CD4-positive, alpha-beta memory T cell (primary cell): ENCODE results near the gene PMPCA. TPM values are rescaled to one million over a fixed set of nuclear protein-coding genes. Genes with fewer than 3 reads are reported as not detected.

ENCODE experiments used
- CTCF ChIA-PET: fragments of 350-600 bp; sonication (Branson Sonifier 250); formaldehyde crosslinking; loops from one replicate; lab custom pipeline; 2021; ENCODE audit warnings: inconsistent platforms; ENCODE audit not compliant: partially characterized antibody; lab: Charles Lee
- POLR2A ChIA-PET: fragments of 350-600 bp; sonication (Branson Sonifier 250); formaldehyde crosslinking; loops from one replicate; lab custom pipeline; 2021; ENCODE audit not compliant: partially characterized antibody; lab: Charles Lee
- DNase-seq, 5 donors: peaks; one replicate each; pipeline versions ENCODE4 v3.0.0 to v3.0.0-alpha.2; 2020 to 2022; ENCODE audit warnings: mixed read lengths in 1 of 5
- H3K27ac ChIP-seq: one replicate; pipeline ENCODE4 v1.7.0; 2013; ENCODE audit warnings: low read depth, low read length
- H3K27me3 ChIP-seq: 2 replicates; pipeline ENCODE4 v1.7.0; 2013; ENCODE audit warnings: mild to moderate bottlenecking, low read length, moderate library complexity; ENCODE audit not compliant: insufficient read depth
- H3K36me3 ChIP-seq: 2 replicates; pipeline ENCODE4 v1.7.0; 2013; ENCODE audit warnings: mild to moderate bottlenecking, low read length, moderate library complexity; ENCODE audit not compliant: insufficient read depth
- H3K4me1 ChIP-seq: 2 replicates; pipeline ENCODE4 v1.7.0; 2013; ENCODE audit warnings: mild to moderate bottlenecking, low read length, moderate library complexity; ENCODE audit not compliant: insufficient read depth
- H3K4me3 ChIP-seq, 2 donors: one replicate each; pipeline ENCODE4 v1.7.0; 2013; ENCODE audit warnings: low read length in 2 of 2, mild to moderate bottlenecking in 1 of 2
- H3K9me3 ChIP-seq, 2 donors: one replicate each; pipeline ENCODE4 v1.7.0; 2013; ENCODE audit warnings: low read length in 2 of 2, control low read depth in 1 of 2; ENCODE audit not compliant: control insufficient read depth in 1 of 2
- H3K27ac Mint-ChIP-seq, 7 donors: one replicate each; pipeline ENCODE4 v1.8.0; 2020 to 2021; ENCODE audit warnings: mixed read lengths in 7 of 7, mild to moderate bottlenecking in 6 of 7, inconsistent platforms in 3 of 7, moderate library complexity in 3 of 7
- H3K27me3 Mint-ChIP-seq, 2 donors: one replicate each; pipeline ENCODE4 v1.8.0; 2020 to 2021; ENCODE audit warnings: mixed read lengths in 2 of 2
- H3K36me3 Mint-ChIP-seq, 2 donors: one replicate each; pipeline ENCODE4 v1.8.0; 2020 to 2021; ENCODE audit warnings: mixed read lengths in 2 of 2, inconsistent platforms in 1 of 2, mild to moderate bottlenecking in 1 of 2
- H3K4me1 Mint-ChIP-seq, 4 donors: one replicate each; pipeline ENCODE4 v1.8.0; 2020 to 2021; ENCODE audit warnings: mixed read lengths in 4 of 4, mild to moderate bottlenecking in 1 of 4
- H3K4me3 Mint-ChIP-seq, 8 donors: one replicate each; pipeline ENCODE4 v1.8.0; 2020 to 2021; ENCODE audit warnings: mixed read lengths in 8 of 8, mild to moderate bottlenecking in 7 of 8, moderate library complexity in 6 of 8, inconsistent platforms in 3 of 8
- H3K9me3 Mint-ChIP-seq, 8 donors: one replicate each; pipeline ENCODE4 v1.8.0; 2020 to 2021; ENCODE audit warnings: mixed read lengths in 8 of 8, mild to moderate bottlenecking in 5 of 8, inconsistent platforms in 3 of 8, moderate library complexity in 1 of 8
- intact Hi-C: fragments of 100-400 bp; cut with micrococcal nuclease; formaldehyde crosslinking; loops from one replicate; pipeline ENCODE4 v1.15.1; 2023
- polyA plus RNA-seq, 2 donors: library from polyadenylated mRNA; unstranded; fragments of 300-500 nt; fragmentation: Illumina TruSeq; gene quantifications; one replicate each; pipeline ENCODE4 v1.2.3, GENCODE V29; 2021
- total RNA-seq, 2 experiments: library from RNA; stranded (reverse); gene quantifications; one replicate each; pipeline ENCODE4 v1.2.3, GENCODE V29; 2021

PMPCA gene
- total and polyA plus RNA-seq, 4 experiments from 2014 or later = 44.2 to 73.3 (median 58.5) TPM

DNA sequence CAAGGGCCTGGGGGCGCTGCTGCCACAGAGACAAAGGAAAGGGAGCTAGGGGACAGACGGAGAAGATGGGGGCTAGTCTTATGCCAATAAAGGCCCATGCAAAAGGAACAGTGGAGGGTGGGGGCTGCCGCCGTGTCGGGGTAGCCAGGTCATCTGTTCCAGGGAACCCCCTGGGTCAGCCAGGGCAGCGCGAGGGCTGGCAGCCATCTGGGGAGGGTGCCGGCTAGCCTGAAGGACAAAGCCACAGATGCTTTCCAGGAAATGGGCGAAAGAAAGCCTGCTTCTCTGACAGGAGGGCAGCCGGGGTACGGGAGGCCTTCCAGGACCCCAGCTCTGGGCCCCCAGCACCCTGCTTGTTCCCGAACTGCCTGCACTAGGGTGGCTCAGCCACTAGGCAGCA, 35.4 kb upstream of the PMPCA start:
- Histone ChIP-seq H3K36me3 (no peaks in the 10 kb centered on the region), H3K4me3 (no peak overlapping the region), H3K9me3 (no peaks in the 10 kb centered on the region), H3K27ac (no peak overlapping the region), H3K4me1 (no peaks in the 10 kb centered on the region), H3K27me3 (no peaks in the 10 kb centered on the region)
- H3K4me1 Mint-ChIP-seq = no peaks in the 10 kb centered on the region
- ChIA-PET CTCF (no interaction called here), POLR2A (no interaction called here)
- intact Hi-C loops = no loop called here
- no peaks in the 10 kb centered on the region for H3K9me3 Mint-ChIP-seq
- no peaks in the 10 kb centered on the region for H3K27me3 Mint-ChIP-seq
- H3K27ac Mint-ChIP-seq = no peak overlapping the region
- DNase-seq = no peak
- no peaks in the 10 kb centered on the region for H3K36me3 Mint-ChIP-seq
- no peak overlapping the region for H3K4me3 Mint-ChIP-seq

DNA sequence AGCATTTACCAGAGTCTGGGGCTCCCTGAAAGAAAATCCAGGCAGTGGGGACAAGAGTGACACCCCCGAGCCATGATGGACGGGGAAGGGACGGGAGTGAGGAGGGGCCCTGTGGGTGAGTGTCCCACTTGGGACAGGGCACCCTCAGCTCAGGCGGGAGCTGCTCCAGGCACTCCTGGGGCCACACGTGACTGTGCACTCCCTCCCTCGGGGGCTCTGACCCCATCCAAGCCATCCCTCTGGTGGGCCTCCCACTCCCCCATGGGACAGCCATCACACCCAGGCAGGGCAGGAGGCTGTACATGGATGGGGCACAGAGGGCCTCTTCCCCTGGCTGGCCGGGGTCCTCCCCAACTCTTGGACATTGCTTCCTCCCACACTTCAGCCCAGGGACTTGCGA, 34.0 kb upstream of the PMPCA start:
- H3K4me3 Mint-ChIP-seq = no peak overlapping the region
- no peaks in the 10 kb centered on the region for H3K36me3 ChIP-seq
- no peaks in the 10 kb centered on the region for H3K4me1 ChIP-seq
- no peaks in the 10 kb centered on the region for H3K9me3 ChIP-seq
- H3K27ac ChIP-seq = no peak overlapping the region
- H3K36me3 Mint-ChIP-seq = peaks cover 0 to 4% of the 10 kb centered on the region in 2 donors
- POLR2A ChIA-PET = no interaction called here
- no peaks in the 10 kb centered on the region for H3K27me3 ChIP-seq
- intact Hi-C loops = no loop called here
- H3K27me3 Mint-ChIP-seq = no peaks in the 10 kb centered on the region
- H3K9me3 Mint-ChIP-seq = no peaks in the 10 kb centered on the region
- no peaks in the 10 kb centered on the region for H3K4me1 Mint-ChIP-seq
- CTCF ChIA-PET = no interaction called here
- H3K27ac Mint-ChIP-seq = no peak overlapping the region
- no peak for DNase-seq
- no peak overlapping the region for H3K4me3 ChIP-seq

DNA sequence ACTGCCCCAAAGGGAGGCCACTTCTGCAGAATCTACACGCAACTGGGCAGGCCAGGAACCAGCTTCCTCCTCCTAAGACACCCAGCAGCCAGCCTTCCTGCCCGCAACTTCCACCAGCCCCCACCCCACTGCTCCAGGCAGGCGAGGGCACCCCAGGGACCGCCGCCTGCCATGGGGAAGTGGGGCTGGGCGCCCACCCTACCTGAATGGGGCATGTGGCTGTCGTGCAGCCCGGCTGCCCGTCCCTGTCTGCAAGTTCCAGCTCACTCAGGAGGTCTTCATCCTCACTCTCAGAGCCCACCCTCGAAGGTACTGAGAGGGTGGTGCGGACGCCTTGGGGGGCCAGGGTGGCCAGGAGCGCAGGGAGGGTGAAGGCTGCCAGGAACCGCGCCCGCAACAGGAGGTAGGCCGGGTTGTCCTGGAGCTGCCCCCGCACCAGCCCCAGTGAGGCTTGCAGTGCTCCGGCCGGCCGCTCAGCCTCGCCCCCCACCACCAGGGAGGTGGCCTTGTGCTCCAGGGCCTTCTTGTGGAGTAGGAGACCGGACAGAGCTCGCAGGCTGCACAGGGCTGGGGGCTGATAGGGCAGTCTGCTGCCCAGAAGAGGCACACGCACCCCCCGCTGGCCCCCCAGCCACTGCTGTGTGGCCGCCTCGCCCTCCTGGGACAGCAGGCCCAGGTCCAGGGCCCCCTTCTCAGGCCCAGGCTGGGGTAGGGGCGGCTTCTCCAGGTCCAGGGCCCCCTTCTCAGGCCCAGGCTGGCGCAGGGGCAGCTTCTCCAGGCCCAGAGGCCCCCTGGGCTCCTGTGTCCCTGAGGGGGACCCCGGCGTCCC, 32.9 kb upstream of the PMPCA start:
- Histone ChIP-seq H3K4me3 (no peak overlapping the region), H3K4me1 (no peaks in the 10 kb centered on the region), H3K9me3 (no peaks in the 10 kb centered on the region), H3K27ac (no peak overlapping the region), H3K27me3 (no peaks in the 10 kb centered on the region), H3K36me3 (peaks cover under 1% of the 10 kb centered on the region)
- H3K4me1 Mint-ChIP-seq = no peaks in the 10 kb centered on the region
- intact Hi-C loops = no loop called here
- no peaks in the 10 kb centered on the region for H3K27me3 Mint-ChIP-seq
- no peak overlapping the region for H3K27ac Mint-ChIP-seq
- ChIA-PET POLR2A (interaction anchor here (1.0 kb wide), 1 partner anchor 14 kb away, joined by 3 read pairs; no protein-coding TSS in a partner anchor), CTCF (no interaction called here)
- H3K36me3 Mint-ChIP-seq = peaks cover 0 to 4% of the 10 kb centered on the region in 2 donors
- no peak overlapping the region for H3K4me3 Mint-ChIP-seq
- H3K9me3 Mint-ChIP-seq = no peaks in the 10 kb centered on the region
- DNase-seq = no peak

DNA sequence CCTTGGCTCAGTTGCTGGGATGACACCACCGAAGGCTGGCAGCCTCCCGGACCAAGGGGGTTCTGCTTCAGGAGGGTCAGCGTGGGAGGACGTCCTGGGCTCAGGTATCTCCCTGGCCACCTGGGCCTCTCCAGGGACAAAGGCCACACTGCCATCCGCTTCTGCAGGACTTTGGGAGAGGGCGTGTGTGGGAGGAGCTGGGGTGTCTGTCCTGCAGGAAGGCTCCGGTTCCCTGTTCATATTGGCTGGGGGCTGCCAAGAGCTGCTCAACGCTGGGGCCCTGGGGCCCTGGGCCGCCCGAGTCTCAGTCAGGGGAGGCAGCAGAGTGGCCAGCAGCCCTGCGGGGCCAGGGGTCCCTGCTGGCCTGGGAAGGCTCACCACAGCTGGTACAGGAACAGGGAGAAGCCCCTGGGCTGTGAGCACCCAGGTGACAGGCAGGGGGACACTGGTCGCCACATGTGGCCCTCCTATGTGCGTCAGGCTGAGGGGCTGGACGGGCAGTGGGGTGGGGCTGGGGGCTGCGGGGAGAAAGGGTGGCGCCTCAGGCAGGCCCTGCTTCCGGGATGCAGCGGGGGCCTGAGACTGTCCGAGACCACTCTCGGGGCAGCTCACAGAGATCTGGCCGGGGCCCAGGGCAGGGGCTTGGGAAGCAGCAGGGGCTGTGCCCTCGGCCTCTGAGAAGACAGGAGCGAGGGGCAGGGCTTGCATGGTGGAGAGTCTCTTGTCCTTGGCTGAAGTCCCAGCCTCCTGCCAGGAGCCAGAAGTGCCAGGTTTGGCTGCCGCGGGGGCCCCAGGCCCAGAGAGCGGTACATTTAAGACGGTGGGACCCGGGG, 32.1 kb upstream of the PMPCA start:
- Histone ChIP-seq H3K4me1 (no peaks in the 10 kb centered on the region), H3K4me3 (no peak overlapping the region), H3K9me3 (no peaks in the 10 kb centered on the region), H3K36me3 (peaks cover 8% of the 10 kb centered on the region), H3K27ac (no peak overlapping the region), H3K27me3 (no peaks in the 10 kb centered on the region)
- POLR2A ChIA-PET = no interaction called here
- Mint-ChIP-seq H3K9me3 (no peaks in the 10 kb centered on the region), H3K4me3 (no peak overlapping the region), H3K36me3 (peaks cover 0 to 7% of the 10 kb centered on the region in 2 donors), H3K27me3 (no peaks in the 10 kb centered on the region), H3K4me1 (no peaks in the 10 kb centered on the region), H3K27ac (no peak overlapping the region)
- CTCF ChIA-PET = no interaction called here
- intact Hi-C loops = no loop called here
- DNase-seq = no peak

DNA sequence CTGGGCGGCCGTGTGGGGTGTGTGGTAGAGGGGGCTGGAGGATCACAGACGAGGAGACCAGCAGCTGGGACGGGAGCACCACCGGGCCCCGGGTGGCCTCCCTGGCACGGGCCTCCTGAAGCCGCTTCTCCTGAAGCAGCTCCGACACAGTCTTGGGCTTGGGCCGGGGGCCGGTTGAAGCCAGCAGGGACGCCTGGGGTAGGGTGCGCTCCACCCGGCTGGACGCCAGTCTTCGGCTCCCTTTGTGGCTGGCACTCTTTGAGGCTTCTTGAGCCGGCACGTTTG, 31.5 kb upstream of the PMPCA start:
- H3K27ac Mint-ChIP-seq = no peak overlapping the region
- H3K4me1 ChIP-seq = no peaks in the 10 kb centered on the region
- CTCF ChIA-PET = no interaction called here
- H3K4me3 ChIP-seq = no peak overlapping the region
- H3K4me3 Mint-ChIP-seq = no peak overlapping the region
- H3K27me3 ChIP-seq = no peaks in the 10 kb centered on the region
- peaks cover 0 to 2% (median 0%) of the 10 kb centered on the region in 4 donors for H3K4me1 Mint-ChIP-seq
- H3K9me3 Mint-ChIP-seq = no peaks in the 10 kb centered on the region
- H3K9me3 ChIP-seq = no peaks in the 10 kb centered on the region
- POLR2A ChIA-PET = no interaction called here
- H3K27ac ChIP-seq = no peak overlapping the region
- intact Hi-C loops = no loop called here
- DNase-seq = no peak
- no peaks in the 10 kb centered on the region for H3K27me3 Mint-ChIP-seq
- peaks cover 8% of the 10 kb centered on the region for H3K36me3 ChIP-seq
- peaks cover 0 to 11% of the 10 kb centered on the region in 2 donors for H3K36me3 Mint-ChIP-seq

DNA sequence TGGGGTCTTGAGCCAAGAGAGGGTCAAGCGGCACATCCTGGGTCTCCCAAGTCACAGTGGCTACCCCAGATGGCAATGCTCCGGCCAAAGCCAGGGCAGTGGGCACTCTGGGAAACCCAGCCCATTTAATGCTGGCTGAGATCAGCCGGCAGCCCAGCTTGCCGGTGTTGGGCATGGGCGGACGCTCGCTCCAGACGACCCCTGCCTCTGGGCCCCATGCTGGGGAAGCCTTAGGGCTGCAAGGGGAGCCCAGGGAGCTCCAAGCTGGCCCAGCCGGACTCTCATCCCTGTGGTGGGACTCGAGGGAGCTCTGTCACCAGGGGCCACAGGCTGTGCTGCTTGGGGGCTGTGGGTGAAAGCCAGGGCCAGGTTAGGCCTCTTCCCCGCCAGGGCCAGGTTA, 31.1 kb upstream of the PMPCA start:
- DNase-seq = no peak
- intact Hi-C loops = no loop called here
- H3K27ac ChIP-seq = no peak overlapping the region
- peaks cover 4% of the 10 kb centered on the region for H3K4me1 ChIP-seq
- H3K4me3 ChIP-seq = no peak overlapping the region
- H3K9me3 ChIP-seq = no peaks in the 10 kb centered on the region
- H3K36me3 ChIP-seq = peaks cover 8% of the 10 kb centered on the region
- Mint-ChIP-seq H3K27me3 (no peaks in the 10 kb centered on the region), H3K4me3 (no peak overlapping the region), H3K27ac (no peak overlapping the region), H3K36me3 (peaks cover 0 to 16% of the 10 kb centered on the region in 2 donors), H3K9me3 (no peaks in the 10 kb centered on the region), H3K4me1 (peaks cover 0 to 7% (median 0%) of the 10 kb centered on the region in 4 donors)
- ChIA-PET CTCF (no interaction called here), POLR2A (no interaction called here)
- no peaks in the 10 kb centered on the region for H3K27me3 ChIP-seq

DNA sequence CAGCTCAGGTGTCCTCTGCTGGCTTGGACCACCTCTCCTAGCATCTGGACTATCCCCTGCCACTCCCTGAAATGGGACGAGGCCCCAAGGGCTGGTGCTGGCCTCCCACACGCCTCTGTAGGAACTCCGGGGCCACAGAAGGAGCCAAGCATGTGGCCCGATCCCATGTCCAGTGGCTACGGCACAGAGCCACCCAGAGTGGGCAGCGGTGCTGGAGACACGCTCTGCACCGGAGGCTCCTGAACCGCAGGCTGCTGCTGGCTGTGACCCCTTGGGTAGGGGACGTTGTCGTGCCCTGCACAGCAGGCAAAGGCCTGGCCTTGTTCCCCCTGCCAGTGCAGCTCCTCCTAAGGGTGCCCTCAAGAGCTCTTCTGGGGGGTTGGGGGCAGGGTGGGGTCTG, 30.6 kb upstream of the PMPCA start:
- no peak for DNase-seq
- H3K4me3 Mint-ChIP-seq = no peak overlapping the region
- intact Hi-C loops = no loop called here
- H3K27me3 Mint-ChIP-seq = no peaks in the 10 kb centered on the region
- peaks cover 9% of the 10 kb centered on the region for H3K4me1 ChIP-seq
- POLR2A ChIA-PET = no interaction called here
- H3K36me3 Mint-ChIP-seq = peaks cover 4 to 21% of the 10 kb centered on the region in 2 donors
- no peaks in the 10 kb centered on the region for H3K27me3 ChIP-seq
- H3K27ac ChIP-seq = no peak overlapping the region
- H3K27ac Mint-ChIP-seq = no peak overlapping the region
- H3K4me3 ChIP-seq = no peak overlapping the region
- H3K9me3 Mint-ChIP-seq = no peaks in the 10 kb centered on the region
- peaks cover 0 to 12% (median 4%) of the 10 kb centered on the region in 4 donors for H3K4me1 Mint-ChIP-seq
- no peaks in the 10 kb centered on the region for H3K9me3 ChIP-seq
- peaks cover 8% of the 10 kb centered on the region for H3K36me3 ChIP-seq
- CTCF ChIA-PET = no interaction called here
